Fibroblast of lung (primary cell): ENCODE data around the gene LFNG. TPM values are rescaled to one million over a fixed set of nuclear protein-coding genes. Genes with fewer than 3 reads are reported as not detected.

Experiments used
- DNase-seq, 2 donors: peaks; one replicate each; pipeline versions ENCODE4 v3.0.0 to v3.0.0-alpha.2; 2010; ENCODE audit warnings: low read depth in 2 of 2
- H2AFZ ChIP-seq: 2 replicates; pipeline ENCODE4 v1.5.1; 2012; ENCODE audit warnings: low read length, control low read depth, inconsistent platforms
- H3K27ac ChIP-seq: 2 replicates; pipeline ENCODE4 v1.5.1; 2011; ENCODE audit warnings: low read length, control low read depth; ENCODE audit not compliant: insufficient read depth
- H3K27me3 ChIP-seq: 2 replicates; pipeline ENCODE4 v1.5.1; 2011; ENCODE audit warnings: mild to moderate bottlenecking, low read length; ENCODE audit not compliant: control insufficient read depth, insufficient read depth
- H3K36me3 ChIP-seq: 2 replicates; pipeline ENCODE4 v1.5.1; 2011; ENCODE audit warnings: low read length; ENCODE audit not compliant: control insufficient read depth, insufficient read depth
- H3K4me1 ChIP-seq: 2 replicates; pipeline ENCODE4 v1.5.1; 2011; ENCODE audit warnings: low read length; ENCODE audit not compliant: control insufficient read depth, insufficient read depth; ENCODE audit errors: extremely low read depth
- H3K4me2 ChIP-seq: 2 replicates; pipeline ENCODE4 v1.5.1; 2011; ENCODE audit warnings: low read length, control low read depth; ENCODE audit not compliant: insufficient read depth; ENCODE audit errors: extremely low read depth
- H3K4me3 ChIP-seq, 4 experiments: fragments of 200-600 bp in 1 of 4; sonication (generic) in 1 of 4; replicated peaks in 1 of 4; 2 replicates each; pipeline ENCODE4 v1.5.1; 2011 to 2016; ENCODE audit warnings: low read length in 4 of 4, low read depth in 3 of 4, mild to moderate bottlenecking in 3 of 4, control low read depth in 2 of 4, inconsistent platforms in 1 of 4, mixed read lengths in 1 of 4; ENCODE audit not compliant: insufficient read depth in 1 of 4; ENCODE audit errors: control extremely low read depth in 1 of 4
- H3K79me2 ChIP-seq: 2 replicates; pipeline ENCODE4 v1.5.1; 2012; ENCODE audit warnings: mild to moderate bottlenecking, low read length, inconsistent platforms; ENCODE audit not compliant: control insufficient read depth, insufficient read depth
- H3K9ac ChIP-seq: 2 replicates; pipeline ENCODE4 v1.5.1; 2011; ENCODE audit warnings: mild to moderate bottlenecking, low read length, control low read depth; ENCODE audit not compliant: insufficient read depth
- H3K9me3 ChIP-seq: 2 replicates; pipeline ENCODE4 v1.5.1; 2012; ENCODE audit warnings: low read depth, low read length; ENCODE audit not compliant: control insufficient read depth, insufficient read depth
- H4K20me1 ChIP-seq: 2 replicates; pipeline ENCODE4 v1.5.1; 2011; ENCODE audit warnings: low read length; ENCODE audit not compliant: control insufficient read depth, insufficient read depth; ENCODE audit errors: extremely low read depth
- CTCF ChIP-seq, 2 donors: IDR thresholded peaks in 1 of 2; conservative IDR thresholded peaks in 1 of 2; 1 replicate in 1 of 2; 2 replicates in 1 of 2; pipeline ENCODE4 v1.5.1; 2011 to 2012; ENCODE audit warnings: low read length in 2 of 2, control low read depth in 1 of 2, inconsistent platforms in 1 of 2, low read depth in 1 of 2, mild to moderate bottlenecking in 1 of 2
- EZH2 ChIP-seq: IDR thresholded peaks from 2 replicates; pipeline ENCODE4 v1.5.1; 2012; ENCODE audit warnings: low read length, control low read depth, mild to moderate bottlenecking; ENCODE audit errors: missing control alignments
- polyA plus RNA-seq, 2 donors: library from polyadenylated mRNA; depleted of rRNA in 1 of 2; stranded (reverse) in 1 of 2; unstranded in 1 of 2; fragments of >200 nt; gene quantifications; 2 replicates each; pipeline ENCODE4 v1.2.1, GENCODE V29; 2011 to 2012; ENCODE audit warnings: missing spikeins in 1 of 2
- total RNA-seq: library from RNA; depleted of rRNA; stranded (reverse); fragments of >200 nt; gene quantifications from 2 replicates; pipeline ENCODE4 v1.2.1, GENCODE V29; 2014

The LFNG gene
- total and polyA plus RNA-seq, 2 donors (not counting 1 experiment from before 2014, with no cell fraction given): 0.33 to 3.5 TPM

GRCh38 chr7:2518737-2519118 is 846 bp upstream of the LFNG start:
- peaks cover 31% of the 10 kb centered on the region for H3K4me1 ChIP-seq
- no peaks in the 10 kb centered on the region for H4K20me1 ChIP-seq
- H3K36me3 ChIP-seq: no peaks in the 10 kb centered on the region
- H3K27me3 ChIP-seq: no peaks in the 10 kb centered on the region
- no peaks in the 10 kb centered on the region for H3K79me2 ChIP-seq
- H3K27ac ChIP-seq: no peak overlapping the region
- DNase-seq: no peak
- H2AFZ ChIP-seq: no peak overlapping the region
- no peak for TF ChIP-seq CTCF (conservative IDR thresholded peaks at IDR 0.05 in 1 of 2, IDR thresholded peaks at IDR 0.05 in 1 of 2; ENCODE audit: low read depth in 1 of 2, low read length in 2 of 2)
- TF ChIP-seq EZH2: no peak
- H3K9me3 ChIP-seq: no peaks in the 10 kb centered on the region
- no peak overlapping the region for H3K9ac ChIP-seq
- peak overlapping the region; percentile 81 for H3K4me2 ChIP-seq
- H3K4me3 ChIP-seq: peak overlapping the region; percentile 6 to 52 (median 30)

- H4K20me1 ChIP-seq: no peaks in the 10 kb centered on the region
- H3K27me3 ChIP-seq: no peaks in the 10 kb centered on the region
- H3K4me1 ChIP-seq: peaks cover 31% of the 10 kb centered on the region
- no peak overlapping the region for H3K9ac ChIP-seq
- peak overlapping the region in 3 of 4 experiments; percentile 23 to 49 (median 37) for H3K4me3 ChIP-seq
- H3K27ac ChIP-seq: no peak overlapping the region
- H2AFZ ChIP-seq: no peak overlapping the region
- H3K9me3 ChIP-seq: no peaks in the 10 kb centered on the region
- no peak for DNase-seq
- no peak for TF ChIP-seq EZH2
- peak in 1 of 2 donors; percentile 3 for TF ChIP-seq CTCF (conservative IDR thresholded peaks at IDR 0.05 in 1 of 2, IDR thresholded peaks at IDR 0.05 in 1 of 2; ENCODE audit: low read depth in 1 of 2, low read length in 2 of 2)
- no peaks in the 10 kb centered on the region for H3K79me2 ChIP-seq
- peak overlapping the region; percentile 58 for H3K4me2 ChIP-seq
- no peaks in the 10 kb centered on the region for H3K36me3 ChIP-seq
Measured at GRCh38 chr7:2520131-2520760, 672 bp downstream of the LFNG start.

- no peak for DNase-seq
- Histone ChIP-seq H3K9me3 (no peaks in the 10 kb centered on the region), H3K4me2 (peak overlapping the region; percentile 58), H3K27ac (no peak overlapping the region), H3K79me2 (no peaks in the 10 kb centered on the region), H3K4me3 (peak overlapping the region in 2 of 4 experiments; percentile 23 to 49), H3K27me3 (no peaks in the 10 kb centered on the region), H4K20me1 (no peaks in the 10 kb centered on the region), H2AFZ (no peak overlapping the region), H3K9ac (no peak overlapping the region), H3K36me3 (no peaks in the 10 kb centered on the region), H3K4me1 (peaks cover 31% of the 10 kb centered on the region)
- no peak for TF ChIP-seq EZH2
- TF ChIP-seq CTCF (conservative IDR thresholded peaks at IDR 0.05 in 1 of 2, IDR thresholded peaks at IDR 0.05 in 1 of 2; ENCODE audit: low read depth in 1 of 2, low read length in 2 of 2): no peak
Measured at GRCh38 chr7:2520761-2521290, 1.3 kb downstream of the LFNG start.
